Loucy (cell line): ENCODE results near the gene DNAH9.

Experiments
- EZH2phosphoT487 ChIP-seq: fragments of 200-600 bp; IDR thresholded peaks from 2 replicates; pipeline ENCODE4 v1.6.1; 2018; ENCODE audit warnings: antibody characterized with exemption, mild to moderate bottlenecking, moderate library complexity, borderline replicate concordance
- TF ChIP-seq, protein P1 (sequence below): fragments of 200-600 bp; sonication (generic); conservative IDR thresholded peaks from 2 replicates; pipeline ENCODE4 v1.5.1; 2014; ENCODE audit warnings: mild to moderate bottlenecking, antibody characterized with exemption, low read length

DNA sequence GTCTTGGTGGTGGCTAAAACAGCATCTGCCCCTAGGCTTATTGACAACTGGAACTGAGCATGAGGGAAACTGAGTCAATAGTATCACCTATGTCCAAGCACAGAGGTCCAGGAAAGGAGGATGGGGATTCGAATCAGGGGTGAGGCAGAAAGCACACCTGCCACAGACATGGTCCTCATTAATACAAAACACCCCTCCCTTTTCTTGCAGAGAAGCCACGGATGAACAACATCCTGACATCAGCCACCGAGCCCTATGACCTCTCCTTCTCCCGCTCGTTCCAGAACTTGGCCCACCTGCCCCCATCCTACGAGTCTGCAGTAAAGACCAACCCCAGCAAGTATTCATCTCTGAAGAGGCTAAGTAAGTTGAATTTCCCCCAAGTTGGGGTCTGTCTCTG is 42.7 kb upstream of the DNAH9 start:
- TF ChIP-seq, protein P1, sequence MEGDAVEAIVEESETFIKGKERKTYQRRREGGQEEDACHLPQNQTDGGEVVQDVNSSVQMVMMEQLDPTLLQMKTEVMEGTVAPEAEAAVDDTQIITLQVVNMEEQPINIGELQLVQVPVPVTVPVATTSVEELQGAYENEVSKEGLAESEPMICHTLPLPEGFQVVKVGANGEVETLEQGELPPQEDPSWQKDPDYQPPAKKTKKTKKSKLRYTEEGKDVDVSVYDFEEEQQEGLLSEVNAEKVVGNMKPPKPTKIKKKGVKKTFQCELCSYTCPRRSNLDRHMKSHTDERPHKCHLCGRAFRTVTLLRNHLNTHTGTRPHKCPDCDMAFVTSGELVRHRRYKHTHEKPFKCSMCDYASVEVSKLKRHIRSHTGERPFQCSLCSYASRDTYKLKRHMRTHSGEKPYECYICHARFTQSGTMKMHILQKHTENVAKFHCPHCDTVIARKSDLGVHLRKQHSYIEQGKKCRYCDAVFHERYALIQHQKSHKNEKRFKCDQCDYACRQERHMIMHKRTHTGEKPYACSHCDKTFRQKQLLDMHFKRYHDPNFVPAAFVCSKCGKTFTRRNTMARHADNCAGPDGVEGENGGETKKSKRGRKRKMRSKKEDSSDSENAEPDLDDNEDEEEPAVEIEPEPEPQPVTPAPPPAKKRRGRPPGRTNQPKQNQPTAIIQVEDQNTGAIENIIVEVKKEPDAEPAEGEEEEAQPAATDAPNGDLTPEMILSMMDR, result no peak
- no peak for TF ChIP-seq EZH2phosphoT487
